ENCODE data around the gene TAPT1. TPM values are rescaled to one million over a fixed set of nuclear protein-coding genes. Genes with fewer than 3 reads are reported as not detected.

The TAPT1 gene
- total RNA-seq, 1 donor from 2014 or later = 32.9 TPM

GRCh38 chr4:16131293-16131692 lies 95.0 kb downstream of the TAPT1 start:
- intact Hi-C loops (cut with micrococcal nuclease) = no loop called here
- Mint-ChIP-seq H3K4me1 (ENCODE audit: low read depth) (no peaks in the 10 kb centered on the region), H3K36me3 (ENCODE audit: low read depth) (no peaks in the 10 kb centered on the region), H3K27ac (no peak overlapping the region), H3K9me3 (no peaks in the 10 kb centered on the region), H3K4me3 (ENCODE audit: low read depth) (no peak overlapping the region), H3K27me3 (ENCODE audit: low read depth) (no peaks in the 10 kb centered on the region)
- DNase-seq (ENCODE audit: low spot score) = no peak

- no peak for DNase-seq (ENCODE audit: low spot score)
- Mint-ChIP-seq H3K4me3 (ENCODE audit: low read depth) (no peak overlapping the region), H3K9me3 (no peaks in the 10 kb centered on the region), H3K36me3 (ENCODE audit: low read depth) (no peaks in the 10 kb centered on the region), H3K27ac (no peak overlapping the region), H3K4me1 (ENCODE audit: low read depth) (no peaks in the 10 kb centered on the region), H3K27me3 (ENCODE audit: low read depth) (no peaks in the 10 kb centered on the region)
- intact Hi-C loops (cut with micrococcal nuclease) = no loop called here
These were observed 96.9 kb downstream of the TAPT1 start for GRCh38 chr4:16129336-16129735.

- no peak for DNase-seq (ENCODE audit: low spot score)
- no peak overlapping the region for H3K27ac Mint-ChIP-seq
- no peaks in the 10 kb centered on the region for H3K27me3 Mint-ChIP-seq (ENCODE audit: low read depth)
- H3K36me3 Mint-ChIP-seq (ENCODE audit: low read depth) = no peaks in the 10 kb centered on the region
- no peak overlapping the region for H3K4me3 Mint-ChIP-seq (ENCODE audit: low read depth)
- H3K9me3 Mint-ChIP-seq = no peaks in the 10 kb centered on the region
- peaks cover 4% of the 10 kb centered on the region for H3K4me1 Mint-ChIP-seq (ENCODE audit: low read depth)
- intact Hi-C loops (cut with micrococcal nuclease) = no loop called here
These were observed 99.6 kb downstream of the TAPT1 start for GRCh38 chr4:16126714-16127113.

GRCh38 chr4:16125571-16126445 lies 100.5 kb downstream of the TAPT1 start:
- no peak for DNase-seq (ENCODE audit: low spot score)
- Mint-ChIP-seq H3K4me1 (ENCODE audit: low read depth) (peaks cover 4% of the 10 kb centered on the region), H3K36me3 (ENCODE audit: low read depth) (no peaks in the 10 kb centered on the region), H3K4me3 (ENCODE audit: low read depth) (no peak overlapping the region), H3K9me3 (no peaks in the 10 kb centered on the region), H3K27me3 (ENCODE audit: low read depth) (no peaks in the 10 kb centered on the region), H3K27ac (no peak overlapping the region)
- intact Hi-C loops (cut with micrococcal nuclease) = no loop called here

GRCh38 chr4:16124232-16124631 lies 102.0 kb downstream of the TAPT1 start:
- Mint-ChIP-seq H3K9me3 (no peaks in the 10 kb centered on the region), H3K27ac (no peak overlapping the region), H3K27me3 (ENCODE audit: low read depth) (peaks cover 2% of the 10 kb centered on the region), H3K4me3 (ENCODE audit: low read depth) (no peak overlapping the region), H3K4me1 (ENCODE audit: low read depth) (peaks cover 4% of the 10 kb centered on the region), H3K36me3 (ENCODE audit: low read depth) (no peaks in the 10 kb centered on the region)
- DNase-seq (ENCODE audit: low spot score) = no peak
- intact Hi-C loops (cut with micrococcal nuclease) = no loop called here

GRCh38 chr4:16123356-16124084 lies 102.8 kb downstream of the TAPT1 start:
- intact Hi-C loops (cut with micrococcal nuclease) = no loop called here
- Mint-ChIP-seq H3K9me3 (no peaks in the 10 kb centered on the region), H3K4me1 (ENCODE audit: low read depth) (peaks cover 4% of the 10 kb centered on the region), H3K4me3 (ENCODE audit: low read depth) (no peak overlapping the region), H3K27me3 (ENCODE audit: low read depth) (peaks cover 2% of the 10 kb centered on the region), H3K27ac (no peak overlapping the region), H3K36me3 (ENCODE audit: low read depth) (no peaks in the 10 kb centered on the region)
- DNase-seq (ENCODE audit: low spot score) = no peak

- peaks cover 2% of the 10 kb centered on the region for H3K27me3 Mint-ChIP-seq (ENCODE audit: low read depth)
- H3K4me1 Mint-ChIP-seq (ENCODE audit: low read depth) = peaks cover 4% of the 10 kb centered on the region
- no peaks in the 10 kb centered on the region for H3K36me3 Mint-ChIP-seq (ENCODE audit: low read depth)
- DNase-seq (ENCODE audit: low spot score) = no peak
- H3K4me3 Mint-ChIP-seq (ENCODE audit: low read depth) = no peak overlapping the region
- no peak overlapping the region for H3K27ac Mint-ChIP-seq
- intact Hi-C loops (cut with micrococcal nuclease) = no loop called here
- no peaks in the 10 kb centered on the region for H3K9me3 Mint-ChIP-seq
These were observed 103.5 kb downstream of the TAPT1 start for GRCh38 chr4:16122784-16123183.

- Mint-ChIP-seq H3K9me3 (no peaks in the 10 kb centered on the region), H3K36me3 (ENCODE audit: low read depth) (no peaks in the 10 kb centered on the region), H3K4me3 (ENCODE audit: low read depth) (no peak overlapping the region), H3K27me3 (ENCODE audit: low read depth) (peaks cover 2% of the 10 kb centered on the region), H3K4me1 (ENCODE audit: low read depth) (peaks cover 4% of the 10 kb centered on the region), H3K27ac (no peak overlapping the region)
- intact Hi-C loops (cut with micrococcal nuclease) = no loop called here
- DNase-seq (ENCODE audit: low spot score) = no peak
These were observed 104.0 kb downstream of the TAPT1 start for GRCh38 chr4:16122308-16122711.

- intact Hi-C loops (cut with micrococcal nuclease) = no loop called here
- Mint-ChIP-seq H3K27ac (no peak overlapping the region), H3K27me3 (ENCODE audit: low read depth) (peaks cover 2% of the 10 kb centered on the region), H3K36me3 (ENCODE audit: low read depth) (no peaks in the 10 kb centered on the region), H3K9me3 (no peaks in the 10 kb centered on the region), H3K4me1 (ENCODE audit: low read depth) (peaks cover 4% of the 10 kb centered on the region), H3K4me3 (ENCODE audit: low read depth) (no peak overlapping the region)
- no peak for DNase-seq (ENCODE audit: low spot score)
These were observed 105.6 kb downstream of the TAPT1 start for GRCh38 chr4:16120720-16121119.

GRCh38 chr4:16119981-16120380 lies 106.3 kb downstream of the TAPT1 start:
- no peak for DNase-seq (ENCODE audit: low spot score)
- H3K27ac Mint-ChIP-seq = no peak overlapping the region
- peaks cover 4% of the 10 kb centered on the region for H3K4me1 Mint-ChIP-seq (ENCODE audit: low read depth)
- intact Hi-C loops (cut with micrococcal nuclease) = no loop called here
- no peaks in the 10 kb centered on the region for H3K9me3 Mint-ChIP-seq
- no peak overlapping the region for H3K4me3 Mint-ChIP-seq (ENCODE audit: low read depth)
- peaks cover 2% of the 10 kb centered on the region for H3K27me3 Mint-ChIP-seq (ENCODE audit: low read depth)
- no peaks in the 10 kb centered on the region for H3K36me3 Mint-ChIP-seq (ENCODE audit: low read depth)

GRCh38 chr4:16118090-16118489 lies 108.2 kb downstream of the TAPT1 start:
- Mint-ChIP-seq H3K9me3 (no peaks in the 10 kb centered on the region), H3K36me3 (ENCODE audit: low read depth) (no peaks in the 10 kb centered on the region), H3K4me1 (ENCODE audit: low read depth) (peaks cover 4% of the 10 kb centered on the region), H3K27ac (no peak overlapping the region), H3K27me3 (ENCODE audit: low read depth) (peaks cover 2% of the 10 kb centered on the region), H3K4me3 (ENCODE audit: low read depth) (no peak overlapping the region)
- DNase-seq (ENCODE audit: low spot score) = no peak
- intact Hi-C loops (cut with micrococcal nuclease) = no loop called here

GRCh38 chr4:16117164-16117563 lies 109.1 kb downstream of the TAPT1 start:
- H3K27ac Mint-ChIP-seq = no peak overlapping the region
- H3K36me3 Mint-ChIP-seq (ENCODE audit: low read depth) = no peaks in the 10 kb centered on the region
- intact Hi-C loops (cut with micrococcal nuclease) = no loop called here
- no peak overlapping the region for H3K4me3 Mint-ChIP-seq (ENCODE audit: low read depth)
- H3K9me3 Mint-ChIP-seq = no peaks in the 10 kb centered on the region
- no peaks in the 10 kb centered on the region for H3K4me1 Mint-ChIP-seq (ENCODE audit: low read depth)
- DNase-seq (ENCODE audit: low spot score) = no peak
- peaks cover 2% of the 10 kb centered on the region for H3K27me3 Mint-ChIP-seq (ENCODE audit: low read depth)

- peaks cover 2% of the 10 kb centered on the region for H3K27me3 Mint-ChIP-seq (ENCODE audit: low read depth)
- no peaks in the 10 kb centered on the region for H3K36me3 Mint-ChIP-seq (ENCODE audit: low read depth)
- intact Hi-C loops (cut with micrococcal nuclease) = no loop called here
- no peaks in the 10 kb centered on the region for H3K9me3 Mint-ChIP-seq
- no peak for DNase-seq (ENCODE audit: low spot score)
- H3K27ac Mint-ChIP-seq = no peak overlapping the region
- no peaks in the 10 kb centered on the region for H3K4me1 Mint-ChIP-seq (ENCODE audit: low read depth)
- H3K4me3 Mint-ChIP-seq (ENCODE audit: low read depth) = no peak overlapping the region
These were observed 109.7 kb downstream of the TAPT1 start for GRCh38 chr4:16116493-16116990.

Measured in activated T-helper 2 cell treated with anti-CD3 and anti-CD28 coated beads, Interferon-gamma antibody, Interleukin-2, Interleukin-4, amounts not matched to agents 10 μg/mL and 5 μg/mL and 100 μg/mL, durations not matched to agents 14 hours and 24 hours and 36 hours (primary cell).